ENCODE results near the gene TMEM240. TPM values are rescaled to one million over a fixed set of nuclear protein-coding genes. Genes with fewer than 3 reads are reported as not detected.
"Not testable (repeated sequence)": the region's sequence is repeated elsewhere in the genome, so short reads cannot be mapped to it uniquely, and the experiment has no call there.

TMEM240 gene
- total RNA-seq, 1 donor: 2.2 TPM

- no peak for DNase-seq (ENCODE audit: low read depth)
- no peak overlapping the region for H3K4me3 ChIP-seq (ENCODE audit: low read depth, low read length)
- TF ChIP-seq CTCF (IDR thresholded peaks at IDR 0.05; ENCODE audit: insufficient read depth, low read depth, low read length): no peak
Measured at GRCh38 chr1:1536019-1536937, 4.1 kb downstream of the TMEM240 start.

- no peak for TF ChIP-seq CTCF (IDR thresholded peaks at IDR 0.05; ENCODE audit: insufficient read depth, low read depth, low read length)
- H3K4me3 ChIP-seq (ENCODE audit: low read depth, low read length): no peak overlapping the region
- no peak for DNase-seq (ENCODE audit: low read depth)
Measured at GRCh38 chr1:1535201-1536018, 5.0 kb downstream of the TMEM240 start.

GRCh38 chr1:1534401-1535154, 5.8 kb downstream of the TMEM240 start:
- H3K4me3 ChIP-seq (ENCODE audit: low read depth, low read length): no peak overlapping the region
- DNase-seq (ENCODE audit: low read depth): no peak
- TF ChIP-seq CTCF (IDR thresholded peaks at IDR 0.05; ENCODE audit: insufficient read depth, low read depth, low read length): no peak

- not testable (repeated sequence) for H3K4me3 ChIP-seq (ENCODE audit: low read depth, low read length); DNase-seq (ENCODE audit: low read depth)
Measured at GRCh38 chr1:1533894-1534291, 6.5 kb downstream of the TMEM240 start.

GRCh38 chr1:1533176-1533893, 7.1 kb downstream of the TMEM240 start:
- not testable (repeated sequence) for DNase-seq (ENCODE audit: low read depth); H3K4me3 ChIP-seq (ENCODE audit: low read depth, low read length)

- TF ChIP-seq CTCF (IDR thresholded peaks at IDR 0.05; ENCODE audit: insufficient read depth, low read depth, low read length): no peak
- no peak for DNase-seq (ENCODE audit: low read depth)
- no peak overlapping the region for H3K4me3 ChIP-seq (ENCODE audit: low read depth, low read length)
Measured at GRCh38 chr1:1531947-1532346, 8.5 kb downstream of the TMEM240 start.

GRCh38 chr1:1529936-1530335, 10.5 kb downstream of the TMEM240 start:
- no peak overlapping the region for H3K4me3 ChIP-seq (ENCODE audit: low read depth, low read length)
- DNase-seq (ENCODE audit: low read depth): no peak
- TF ChIP-seq CTCF (IDR thresholded peaks at IDR 0.05; ENCODE audit: insufficient read depth, low read depth, low read length): no peak

All from fibroblast of villous mesenchyme (primary cell).